Activated CD4-positive, alpha-beta T cell treated with anti-CD3 and anti-CD28 coated beads for 48 hours (primary cell): Measurements from ENCODE around the gene AZIN2.
A peak's percentile ranks its signal among the peaks of the same experiment; 100 is the strongest.
"Not testable (repeated sequence)": the region's sequence is repeated elsewhere in the genome, so short reads cannot be mapped to it uniquely, and the experiment has no call there.

Experiments used
- DNase-seq: peaks from one replicate; pipeline ENCODE4 v3.0.0-alpha.2; 2020

AZIN2 gene

GRCh38 chr1:33131191-33131590 lies 50.2 kb downstream of the AZIN2 start:
- no peak for DNase-seq

GRCh38 chr1:33132549-33132948 lies 51.6 kb downstream of the AZIN2 start:
- peak; percentile 21 for DNase-seq

DNA sequence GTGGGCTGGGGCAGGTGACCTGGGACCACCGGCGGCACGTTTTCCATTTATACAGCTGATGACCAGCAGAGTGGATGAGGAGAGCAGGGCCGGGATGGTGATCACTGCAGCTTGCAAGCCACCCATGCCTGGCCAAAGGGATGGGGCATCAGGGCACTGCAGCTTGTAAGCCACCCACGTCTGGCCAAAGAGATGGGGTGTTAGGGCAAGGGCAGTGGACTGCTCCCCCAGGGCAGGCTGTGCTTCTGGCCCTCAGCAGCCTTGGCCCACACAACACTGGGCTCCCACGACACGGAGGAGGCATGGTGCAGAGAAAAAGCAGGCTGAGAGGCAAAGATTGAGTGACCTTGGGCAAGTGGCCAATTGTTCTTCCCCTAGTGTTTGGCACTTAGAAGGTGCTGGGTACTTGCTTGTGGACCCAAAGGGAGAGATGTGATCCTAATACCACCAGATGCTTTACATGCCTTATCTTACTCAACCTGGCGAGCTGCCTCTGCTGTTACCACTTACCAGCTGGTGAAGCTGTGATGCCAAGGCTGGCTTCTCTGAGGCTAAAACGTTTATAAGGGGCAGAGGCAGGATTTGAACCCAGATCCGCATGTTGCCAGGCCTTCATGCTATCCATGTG lies 52.6 kb downstream of the AZIN2 start:
- DNase-seq: no peak

DNA sequence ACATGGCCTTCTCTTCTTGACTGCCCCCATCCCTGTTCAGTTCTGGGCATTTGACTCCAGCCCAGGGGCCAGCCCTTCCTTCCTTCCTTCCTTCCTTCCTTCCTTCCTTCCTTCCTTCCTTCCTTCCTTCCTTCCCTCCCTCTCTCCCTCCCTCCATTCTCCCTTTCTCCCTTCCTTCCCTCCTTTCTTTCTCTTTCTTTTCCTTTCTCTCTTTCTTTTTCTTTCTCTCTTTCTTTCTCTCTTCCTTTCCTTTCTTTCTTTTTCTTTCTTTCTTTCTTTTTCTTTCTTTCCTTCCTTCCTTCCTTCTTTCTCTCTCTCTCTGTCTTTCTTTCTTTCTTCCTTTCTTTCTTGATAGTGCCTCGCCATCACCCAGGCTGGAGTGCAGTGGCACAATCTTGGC lies 55.1 kb downstream of the AZIN2 start:
- DNase-seq: not testable (repeated sequence)

DNA sequence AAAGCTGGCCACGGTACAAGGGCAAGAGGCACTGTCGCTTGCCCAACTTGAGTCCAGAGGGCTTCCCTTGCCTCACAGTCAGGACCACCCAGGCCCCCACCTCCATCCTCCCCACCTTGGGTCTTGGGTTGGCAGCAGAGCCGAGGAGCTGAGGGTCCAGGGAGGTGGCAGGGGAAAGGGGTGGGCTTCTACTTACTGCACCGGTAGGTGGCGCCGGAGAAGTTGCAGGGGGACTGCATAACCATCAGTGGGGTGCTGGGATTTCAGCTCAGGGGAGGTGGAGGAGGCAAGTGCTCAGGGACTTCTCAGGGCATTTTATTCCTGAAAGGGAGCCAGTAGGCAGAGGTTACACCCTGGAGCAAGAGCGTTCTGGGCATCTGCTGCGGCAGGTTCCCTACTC lies 56.8 kb downstream of the AZIN2 start:
- DNase-seq: peak; percentile 53

- DNase-seq: no peak
Observed at GRCh38 chr1:33140153-33141149, 59.5 kb downstream of the AZIN2 start.

GRCh38 chr1:33141216-33141615 lies 60.3 kb downstream of the AZIN2 start:
- DNase-seq: no peak

DNA sequence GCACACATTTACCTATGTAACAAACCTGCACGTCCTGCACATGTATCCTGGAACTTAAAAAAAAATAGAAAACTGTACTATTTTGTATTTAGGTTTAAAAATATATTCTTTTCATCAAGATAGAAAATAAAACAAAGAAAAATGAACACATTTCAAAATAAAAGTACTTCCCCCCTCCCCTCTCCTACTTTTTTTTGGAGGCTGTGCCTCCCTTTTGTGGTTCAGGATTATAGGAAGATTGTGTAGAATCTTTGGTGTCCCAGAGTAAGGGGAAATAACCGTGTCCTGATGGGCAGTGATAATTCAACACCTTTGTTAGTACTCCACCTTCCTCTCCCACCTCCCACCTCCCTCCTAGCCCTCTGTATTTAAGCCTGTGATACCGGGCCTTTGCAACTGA lies 60.8 kb downstream of the AZIN2 start:
- no peak for DNase-seq

DNA sequence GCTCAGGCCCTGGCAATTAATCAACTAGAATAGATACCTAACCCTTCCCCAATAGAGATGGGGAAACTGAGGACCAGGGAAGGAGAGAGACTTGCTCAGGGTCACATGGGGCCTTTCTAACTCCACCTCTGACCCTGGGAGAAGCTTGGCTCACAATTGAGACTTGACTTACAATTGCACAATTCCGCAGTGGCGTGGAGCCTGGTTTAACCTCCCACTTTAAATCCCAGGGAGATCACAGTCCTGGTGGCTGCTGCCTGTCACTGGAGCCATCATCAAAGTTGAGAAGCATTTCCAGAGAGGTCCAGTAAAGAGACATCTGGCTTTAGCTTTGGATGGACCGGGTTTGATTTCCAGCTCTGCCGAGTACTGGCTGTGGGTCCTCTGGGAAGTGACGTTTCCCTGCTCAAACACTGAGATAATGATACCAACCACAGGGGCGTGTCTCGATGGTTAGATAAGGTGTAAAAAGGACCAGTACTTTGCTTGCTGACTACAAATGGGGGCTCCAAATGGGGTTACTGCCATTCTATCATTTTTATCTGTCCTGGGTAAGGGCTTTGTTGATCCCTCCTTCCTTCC lies 61.6 kb downstream of the AZIN2 start:
- no peak for DNase-seq

DNA sequence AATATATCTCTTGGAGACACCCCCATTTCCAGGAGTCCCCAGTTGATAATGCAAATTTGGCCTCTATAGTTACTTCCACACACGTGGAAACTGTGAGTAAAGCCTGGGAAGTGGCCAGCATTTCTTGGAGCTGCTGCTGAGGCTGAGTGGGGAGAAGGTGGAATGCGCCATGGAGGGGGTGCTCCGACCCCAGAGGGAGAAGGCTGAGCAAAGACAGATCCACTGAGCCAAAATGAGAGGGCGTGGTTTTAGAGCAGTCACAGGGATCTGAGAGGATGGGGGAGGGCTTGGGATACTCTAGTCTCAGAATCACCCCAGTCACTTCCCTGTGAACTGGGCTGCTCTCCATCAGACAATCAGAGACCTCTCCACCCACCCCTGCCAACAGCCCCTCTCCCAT lies 62.2 kb downstream of the AZIN2 start:
- no peak for DNase-seq

DNA sequence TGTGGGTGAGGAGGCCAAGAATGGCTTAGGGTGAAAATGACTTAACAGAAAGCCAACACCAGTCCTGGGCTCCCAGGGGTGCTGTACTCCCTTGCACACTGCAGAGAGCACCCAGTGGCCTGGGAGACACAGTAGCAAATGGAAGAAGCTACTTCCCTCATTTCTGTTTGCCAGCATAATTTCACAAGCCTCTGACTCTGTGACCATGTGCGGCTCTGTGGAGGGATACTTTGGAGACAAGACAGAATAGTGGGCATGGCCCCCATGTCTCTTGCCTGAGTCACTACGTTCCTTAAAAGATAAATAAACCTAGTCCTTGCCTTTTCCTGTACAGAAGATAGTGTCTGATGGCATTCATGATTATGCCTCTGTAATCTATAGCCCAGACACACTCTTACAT lies 62.7 kb downstream of the AZIN2 start:
- no peak for DNase-seq

DNA sequence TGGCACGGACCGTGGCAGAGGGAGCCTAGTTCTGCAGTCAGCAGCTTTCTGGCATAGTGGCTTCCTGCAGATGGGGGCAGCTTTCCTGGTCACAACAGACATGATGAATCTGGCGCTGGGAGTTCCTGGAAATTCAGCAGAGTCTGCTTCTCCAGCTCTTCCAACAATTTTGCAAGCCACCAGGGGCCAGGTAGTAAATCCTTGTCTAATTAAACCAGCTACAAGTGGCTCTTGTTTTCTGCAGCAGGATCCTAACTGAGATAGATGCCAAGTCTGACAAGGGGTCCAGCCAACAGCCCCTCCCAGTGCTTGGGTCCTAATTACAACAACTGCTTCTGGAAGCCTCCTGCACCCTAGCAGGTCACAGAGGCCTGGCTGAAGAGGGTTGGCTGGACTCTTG lies 65.0 kb downstream of the AZIN2 start:
- no peak for DNase-seq

GRCh38 chr1:33147275-33147996 lies 66.5 kb downstream of the AZIN2 start:
- no peak for DNase-seq

DNA sequence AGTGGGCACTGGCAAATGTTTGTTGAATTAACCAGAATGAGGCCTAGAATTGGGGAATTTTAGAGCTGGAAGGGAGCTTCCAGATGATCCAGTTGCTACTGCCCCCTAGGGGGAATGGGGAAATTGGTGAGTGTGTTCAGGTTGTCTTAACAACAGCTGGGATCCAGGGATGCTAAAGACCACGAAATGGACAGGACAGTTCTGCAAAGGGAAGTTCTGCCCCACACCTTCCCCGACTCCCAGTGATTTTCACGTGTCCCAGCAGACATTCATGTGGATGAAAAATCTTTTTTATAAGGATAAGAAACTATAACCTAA lies 67.0 kb downstream of the AZIN2 start:
- no peak for DNase-seq

DNA sequence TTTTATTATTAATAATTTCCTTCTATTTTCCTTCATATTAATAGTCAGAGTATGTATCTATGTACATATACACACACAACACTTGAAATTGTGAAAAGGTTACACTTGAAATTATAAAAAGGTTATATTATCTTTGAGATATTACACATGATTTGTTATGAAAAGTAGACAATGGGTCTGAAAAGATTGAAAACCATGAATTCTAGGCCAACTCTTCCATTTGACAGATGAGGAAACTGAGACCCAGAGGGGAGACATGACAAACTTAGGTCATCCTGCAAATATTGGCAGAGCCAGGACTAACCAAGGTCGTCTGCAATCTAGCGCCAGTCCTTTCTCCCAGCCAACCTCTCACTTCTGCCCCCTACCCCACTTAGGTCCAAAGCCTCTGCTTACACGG lies 67.7 kb downstream of the AZIN2 start:
- no peak for DNase-seq

- no peak for DNase-seq
Observed at GRCh38 chr1:33149453-33150190, 68.7 kb downstream of the AZIN2 start.

DNA sequence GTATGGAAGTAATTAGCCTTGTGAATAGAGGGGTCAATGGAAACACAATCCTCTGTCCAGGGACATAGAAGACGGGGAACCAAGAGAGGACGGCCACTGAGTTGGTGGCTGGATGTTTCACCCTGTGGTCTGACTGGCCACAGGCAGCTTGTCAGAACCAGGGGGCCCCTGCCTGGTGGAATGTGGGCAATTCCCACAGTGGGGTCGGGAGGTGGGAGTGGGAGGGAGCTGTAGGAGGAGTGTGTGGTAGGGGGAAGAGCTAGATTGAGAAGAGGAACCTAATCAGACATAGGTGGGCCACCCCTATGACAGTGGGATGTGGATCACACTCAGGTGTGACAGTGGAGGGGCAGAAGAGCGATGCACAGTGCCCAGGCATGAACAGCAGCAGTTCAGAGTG lies 69.6 kb downstream of the AZIN2 start:
- DNase-seq: no peak

- no peak for DNase-seq
Observed at GRCh38 chr1:33151116-33151515, 70.2 kb downstream of the AZIN2 start.

- no peak for DNase-seq
Observed at GRCh38 chr1:33152685-33153432, 71.9 kb downstream of the AZIN2 start.

- DNase-seq: no peak
Observed at GRCh38 chr1:33153650-33154049, 72.7 kb downstream of the AZIN2 start.

GRCh38 chr1:33155877-33156538 lies 75.1 kb downstream of the AZIN2 start:
- DNase-seq: no peak
